Liver (tissue), 9 donors: ENCODE data around the gene MRPS24. TPM values are rescaled to one million over a fixed set of nuclear protein-coding genes. Genes with fewer than 3 reads are reported as not detected.

Experiments
- DNase-seq: peaks from one replicate; pipeline ENCODE4 v3.0.0-alpha.2; 2017; ENCODE audit warnings: low spot score
- H3K27ac ChIP-seq, 2 donors: one replicate each; pipeline ENCODE4 v1.7.0; 2013; ENCODE audit warnings: inconsistent platforms in 2 of 2, low read length in 2 of 2, control low read depth in 1 of 2, low read depth in 1 of 2, mild to moderate bottlenecking in 1 of 2
- H3K27me3 ChIP-seq, 4 donors: one replicate each; pipeline versions ENCODE4 v1.6.1 to v1.7.0; 2013; ENCODE audit warnings: low read length in 3 of 4, inconsistent platforms in 1 of 4, mild to moderate bottlenecking in 1 of 4, moderate library complexity in 1 of 4; ENCODE audit not compliant: control insufficient read depth in 4 of 4, insufficient read depth in 4 of 4
- H3K36me3 ChIP-seq, 4 donors: one replicate each; pipeline versions ENCODE4 v1.6.1 to v1.7.0; 2013; ENCODE audit warnings: low read length in 3 of 4, mild to moderate bottlenecking in 3 of 4, low read depth in 1 of 4, moderate library complexity in 1 of 4; ENCODE audit not compliant: control insufficient read depth in 4 of 4, insufficient read depth in 3 of 4
- H3K4me1 ChIP-seq, 4 donors: one replicate each; pipeline versions ENCODE4 v1.6.1 to v1.7.0; 2013; ENCODE audit warnings: low read length in 3 of 4, mild to moderate bottlenecking in 3 of 4, moderate library complexity in 1 of 4; ENCODE audit not compliant: control insufficient read depth in 4 of 4, insufficient read depth in 4 of 4
- H3K4me3 ChIP-seq, 3 donors: one replicate each; pipeline versions ENCODE4 v1.6.1 to v1.7.0; 2013; ENCODE audit warnings: low read length in 3 of 3, control low read depth in 1 of 3, low read depth in 1 of 3, mild to moderate bottlenecking in 1 of 3
- H3K9ac ChIP-seq, 2 donors: one replicate each; pipeline ENCODE4 v1.7.0; 2013; ENCODE audit warnings: low read length in 2 of 2, mild to moderate bottlenecking in 2 of 2, moderate library complexity in 2 of 2, control low read depth in 1 of 2, low read depth in 1 of 2
- H3K9me3 ChIP-seq, 4 donors: one replicate each; pipeline versions ENCODE4 v1.6.1 to v1.7.0; 2013; ENCODE audit warnings: low read length in 3 of 4; ENCODE audit not compliant: control insufficient read depth in 4 of 4
- EGR1 ChIP-seq, 2 donors: IDR thresholded peaks; 2 replicates each; pipeline ENCODE4 v1.6.1; 2016 to 2018; ENCODE audit warnings: antibody characterized with exemption in 2 of 2, low read depth in 2 of 2
- FOXA1 ChIP-seq: IDR thresholded peaks from 2 replicates; pipeline ENCODE4 v1.6.1; 2016; ENCODE audit warnings: antibody characterized with exemption
- FOXA2 ChIP-seq: IDR thresholded peaks from 2 replicates; pipeline ENCODE4 v1.6.1; 2016; ENCODE audit warnings: antibody characterized with exemption
- GABPA ChIP-seq, 2 donors: IDR thresholded peaks in 1 of 2; conservative IDR thresholded peaks in 1 of 2; 2 replicates each; pipeline ENCODE4 v1.6.1; 2016; ENCODE audit warnings: antibody characterized with exemption in 2 of 2, mild to moderate bottlenecking in 1 of 2, moderate library complexity in 1 of 2
- HNF4A ChIP-seq, 2 donors: conservative IDR thresholded peaks; 2 replicates each; pipeline ENCODE4 v1.6.1; 2016; ENCODE audit warnings: antibody characterized with exemption in 2 of 2, mild to moderate bottlenecking in 2 of 2
- HNF4G ChIP-seq: IDR thresholded peaks from 2 replicates; pipeline ENCODE4 v1.6.1; 2016; ENCODE audit warnings: antibody characterized with exemption
- NR2F2 ChIP-seq: IDR thresholded peaks from 2 replicates; pipeline ENCODE4 v1.6.1; 2016; ENCODE audit warnings: antibody characterized with exemption
- REST ChIP-seq: IDR thresholded peaks from 2 replicates; pipeline ENCODE4 v1.6.1; 2016; ENCODE audit warnings: antibody characterized with exemption, mild to moderate bottlenecking
- RXRA ChIP-seq, 2 donors: IDR thresholded peaks; 2 replicates each; pipeline ENCODE4 v1.6.1; 2017 to 2018; ENCODE audit warnings: antibody characterized with exemption in 2 of 2, mild to moderate bottlenecking in 1 of 2
- SP1 ChIP-seq: IDR thresholded peaks from 2 replicates; pipeline ENCODE4 v1.6.1; 2018; ENCODE audit warnings: antibody characterized with exemption, mild to moderate bottlenecking
- TAF1 ChIP-seq: conservative IDR thresholded peaks from 2 replicates; pipeline ENCODE4 v1.6.1; 2016; ENCODE audit warnings: antibody characterized with exemption, mild to moderate bottlenecking
- YY1 ChIP-seq: IDR thresholded peaks from 2 replicates; pipeline ENCODE4 v1.6.1; 2016; ENCODE audit warnings: antibody characterized with exemption, mild to moderate bottlenecking
- WGBS: extraction: QIAGEN DNeasy Blood & Tissue Kit; methylation state at CpG from one replicate; pipeline ENCODE4 v1.1.7; 2013; 5-methylcytosine and 5-hydroxymethylcytosine counted together
- polyA plus RNA-seq, 2 donors: library from polyadenylated mRNA; stranded (reverse) in 1 of 2; unstranded in 1 of 2; fragments of 200-250 nt in 1 of 2; fragments of >200 nt in 1 of 2; fragmentation: Nextera tagmentation in 1 of 2; extraction: Ambion mirVana in 1 of 2; gene quantifications; one replicate each; pipeline versions ENCODE4 v1.2.1 to v1.2.3, GENCODE V29; 2013 to 2015
- total RNA-seq, 2 donors: library from RNA; depleted of rRNA; stranded (reverse); fragments of >200 nt; gene quantifications; one replicate each; pipeline ENCODE4 v1.2.3, GENCODE V29; 2014
- TF ChIP-seq, protein P1 (sequence below): IDR thresholded peaks from 2 replicates; pipeline ENCODE4 v1.6.1; 2016; ENCODE audit warnings: antibody characterized with exemption
- TF ChIP-seq, protein P2 (sequence below): IDR thresholded peaks from 2 replicates; pipeline ENCODE4 v1.6.1; 2016; ENCODE audit warnings: antibody characterized with exemption
- TF ChIP-seq, protein P3 (sequence below): fragments of 150-350 bp; IDR thresholded peaks from 2 replicates; pipeline ENCODE4 v1.5.1; 2017; ENCODE audit warnings: improper control_type of control experiment, low read depth, low read length; ENCODE audit not compliant: missing input control
- donor health status: healthy.
- donor health status: healthy.
- donor health status: healthy.
- donor health status: healthy.
- donor health status: healthy.

The MRPS24 gene
- total and polyA plus RNA-seq, 4 donors = 38.7 to 177 (median 82.3) TPM

DNA sequence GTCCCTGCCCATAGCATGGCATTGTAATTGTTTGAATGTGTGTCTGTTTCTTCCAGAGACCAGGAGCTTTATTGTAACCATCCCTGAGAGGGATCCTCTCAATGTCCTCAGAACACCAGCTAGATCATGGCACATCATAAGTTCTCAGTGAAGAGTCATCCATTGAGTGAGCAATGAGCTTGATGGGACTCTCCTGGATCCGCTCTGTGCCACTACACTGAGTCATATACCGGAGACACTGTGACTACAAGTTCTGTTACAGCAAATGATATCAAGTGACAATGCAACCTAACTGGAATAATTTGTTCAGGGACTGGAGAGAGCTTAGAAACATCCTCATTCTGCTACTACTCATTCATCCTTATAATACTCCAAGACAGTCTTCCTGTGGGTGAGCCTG is 25.1 kb downstream of the MRPS24 start:
- 97% methylated on average over 2 of the region's 2 CpGs for WGBS
- Histone ChIP-seq H3K4me3 (no peak overlapping the region), H3K27ac (no peak overlapping the region), H3K36me3 (no peaks in the 10 kb centered on the region), H3K9me3 (no peaks in the 10 kb centered on the region), H3K27me3 (no peaks in the 10 kb centered on the region), H3K9ac (no peak overlapping the region), H3K4me1 (no peaks in the 10 kb centered on the region)
- TF ChIP-seq RXRA (IDR thresholded peaks at IDR 0.05) (no peak), GABPA (IDR thresholded peaks at IDR 0.05 in 1 of 2, conservative IDR thresholded peaks at IDR 0.05 in 1 of 2) (no peak), SP1 (no peak), FOXA1 (no peak), NR2F2 (no peak), HNF4G (no peak), REST (no peak), YY1 (no peak), HNF4A (conservative IDR thresholded peaks at IDR 0.05) (no peak), EGR1 (IDR thresholded peaks at IDR 0.05; ENCODE audit: low read depth in 2 of 2) (no peak), FOXA2 (no peak)
- TF ChIP-seq, protein P1, sequence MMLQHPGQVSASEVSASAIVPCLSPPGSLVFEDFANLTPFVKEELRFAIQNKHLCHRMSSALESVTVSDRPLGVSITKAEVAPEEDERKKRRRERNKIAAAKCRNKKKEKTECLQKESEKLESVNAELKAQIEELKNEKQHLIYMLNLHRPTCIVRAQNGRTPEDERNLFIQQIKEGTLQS = no peak
- TF ChIP-seq, protein P2, sequence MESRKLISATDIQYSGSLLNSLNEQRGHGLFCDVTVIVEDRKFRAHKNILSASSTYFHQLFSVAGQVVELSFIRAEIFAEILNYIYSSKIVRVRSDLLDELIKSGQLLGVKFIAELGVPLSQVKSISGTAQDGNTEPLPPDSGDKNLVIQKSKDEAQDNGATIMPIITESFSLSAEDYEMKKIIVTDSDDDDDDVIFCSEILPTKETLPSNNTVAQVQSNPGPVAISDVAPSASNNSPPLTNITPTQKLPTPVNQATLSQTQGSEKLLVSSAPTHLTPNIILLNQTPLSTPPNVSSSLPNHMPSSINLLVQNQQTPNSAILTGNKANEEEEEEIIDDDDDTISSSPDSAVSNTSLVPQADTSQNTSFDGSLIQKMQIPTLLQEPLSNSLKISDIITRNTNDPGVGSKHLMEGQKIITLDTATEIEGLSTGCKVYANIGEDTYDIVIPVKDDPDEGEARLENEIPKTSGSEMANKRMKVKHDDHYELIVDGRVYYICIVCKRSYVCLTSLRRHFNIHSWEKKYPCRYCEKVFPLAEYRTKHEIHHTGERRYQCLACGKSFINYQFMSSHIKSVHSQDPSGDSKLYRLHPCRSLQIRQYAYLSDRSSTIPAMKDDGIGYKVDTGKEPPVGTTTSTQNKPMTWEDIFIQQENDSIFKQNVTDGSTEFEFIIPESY = no peak
- DNase-seq = no peak

DNA sequence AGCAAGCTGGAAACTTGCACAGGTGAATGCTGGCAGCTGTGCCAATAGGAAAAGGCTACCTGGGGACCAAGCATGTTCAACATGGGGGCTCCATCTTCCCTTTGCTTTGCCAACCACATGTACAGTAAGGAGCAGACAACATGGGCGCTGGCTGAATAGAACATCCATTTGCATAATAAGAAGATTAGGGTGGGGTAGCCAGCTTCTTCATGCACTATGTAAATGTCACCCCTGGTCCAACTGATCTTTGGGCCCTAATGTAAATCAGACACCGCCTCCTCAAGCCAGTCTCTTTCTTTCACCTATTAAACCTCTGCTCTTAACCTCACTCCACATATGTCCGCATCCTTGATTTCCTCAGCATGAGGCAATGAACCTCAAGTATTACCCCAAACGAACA is 26.0 kb downstream of the MRPS24 start:
- Histone ChIP-seq H3K27me3 (no peaks in the 10 kb centered on the region), H3K36me3 (no peaks in the 10 kb centered on the region), H3K9me3 (no peaks in the 10 kb centered on the region), H3K27ac (no peak overlapping the region), H3K4me1 (peaks cover 0 to 5% (median 0%) of the 10 kb centered on the region in 4 donors), H3K4me3 (no peak overlapping the region), H3K9ac (no peak overlapping the region)
- TF ChIP-seq REST = no peak
- TF ChIP-seq HNF4G = no peak
- TF ChIP-seq FOXA1 = no peak
- TF ChIP-seq NR2F2 = no peak
- TF ChIP-seq, protein P2 = no peak
- no peak for TF ChIP-seq TAF1
- TF ChIP-seq, protein P1 = no peak
- TF ChIP-seq EGR1 (IDR thresholded peaks at IDR 0.05; ENCODE audit: low read depth in 2 of 2) = no peak
- TF ChIP-seq, protein P3, sequence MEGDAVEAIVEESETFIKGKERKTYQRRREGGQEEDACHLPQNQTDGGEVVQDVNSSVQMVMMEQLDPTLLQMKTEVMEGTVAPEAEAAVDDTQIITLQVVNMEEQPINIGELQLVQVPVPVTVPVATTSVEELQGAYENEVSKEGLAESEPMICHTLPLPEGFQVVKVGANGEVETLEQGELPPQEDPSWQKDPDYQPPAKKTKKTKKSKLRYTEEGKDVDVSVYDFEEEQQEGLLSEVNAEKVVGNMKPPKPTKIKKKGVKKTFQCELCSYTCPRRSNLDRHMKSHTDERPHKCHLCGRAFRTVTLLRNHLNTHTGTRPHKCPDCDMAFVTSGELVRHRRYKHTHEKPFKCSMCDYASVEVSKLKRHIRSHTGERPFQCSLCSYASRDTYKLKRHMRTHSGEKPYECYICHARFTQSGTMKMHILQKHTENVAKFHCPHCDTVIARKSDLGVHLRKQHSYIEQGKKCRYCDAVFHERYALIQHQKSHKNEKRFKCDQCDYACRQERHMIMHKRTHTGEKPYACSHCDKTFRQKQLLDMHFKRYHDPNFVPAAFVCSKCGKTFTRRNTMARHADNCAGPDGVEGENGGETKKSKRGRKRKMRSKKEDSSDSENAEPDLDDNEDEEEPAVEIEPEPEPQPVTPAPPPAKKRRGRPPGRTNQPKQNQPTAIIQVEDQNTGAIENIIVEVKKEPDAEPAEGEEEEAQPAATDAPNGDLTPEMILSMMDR = no peak
- no peak for TF ChIP-seq RXRA (IDR thresholded peaks at IDR 0.05)
- no peak for TF ChIP-seq YY1
- DNase-seq = no peak
- WGBS = 95% methylated on average over 4 of the region's 4 CpGs
